Measurements from ENCODE around the gene AMPD3.

DNA sequence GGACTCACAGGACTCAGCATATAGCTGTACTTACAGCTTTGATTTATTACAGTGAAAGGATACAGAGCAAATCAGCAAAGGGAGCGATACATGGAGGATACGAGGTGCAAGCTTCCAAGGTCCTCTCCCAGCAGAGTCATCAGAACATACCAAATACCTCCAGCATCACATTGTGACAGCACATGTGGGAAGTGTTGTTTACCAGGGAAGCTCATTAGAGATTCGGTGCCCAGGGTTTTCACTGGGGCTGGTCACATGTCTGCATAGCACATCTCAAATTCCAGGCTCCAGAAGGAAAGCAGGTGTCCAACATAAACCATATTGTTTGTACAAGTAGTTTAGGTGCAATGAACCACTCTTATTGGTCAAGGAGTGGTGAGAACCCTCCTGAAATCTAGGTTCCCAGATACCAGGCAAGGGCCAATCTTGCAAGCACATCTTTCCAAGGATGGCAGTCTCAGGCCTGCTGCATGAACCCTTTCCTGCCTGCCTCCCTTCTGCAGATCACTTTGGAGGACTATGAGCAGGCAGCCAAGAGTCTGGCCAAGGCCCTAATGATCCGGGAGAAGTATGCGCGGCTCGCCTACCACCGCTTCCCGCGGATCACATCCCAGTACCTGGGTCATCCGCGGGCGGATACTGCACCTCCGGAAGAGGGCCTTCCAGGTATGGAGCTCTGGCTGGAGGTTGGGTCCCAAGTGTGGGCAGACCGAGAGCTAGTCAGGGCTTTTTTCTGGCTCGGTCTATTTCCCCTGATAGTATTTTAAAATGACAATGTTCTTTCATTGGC is 26.7 kb downstream of the AMPD3 start:
- TF ChIP-seq POLR2A (IDR thresholded peaks at IDR 0.05) = no peak
- no peak for TF ChIP-seq POLR2AphosphoS5 (IDR thresholded peaks at IDR 0.05)
- TF ChIP-seq, protein P1, sequence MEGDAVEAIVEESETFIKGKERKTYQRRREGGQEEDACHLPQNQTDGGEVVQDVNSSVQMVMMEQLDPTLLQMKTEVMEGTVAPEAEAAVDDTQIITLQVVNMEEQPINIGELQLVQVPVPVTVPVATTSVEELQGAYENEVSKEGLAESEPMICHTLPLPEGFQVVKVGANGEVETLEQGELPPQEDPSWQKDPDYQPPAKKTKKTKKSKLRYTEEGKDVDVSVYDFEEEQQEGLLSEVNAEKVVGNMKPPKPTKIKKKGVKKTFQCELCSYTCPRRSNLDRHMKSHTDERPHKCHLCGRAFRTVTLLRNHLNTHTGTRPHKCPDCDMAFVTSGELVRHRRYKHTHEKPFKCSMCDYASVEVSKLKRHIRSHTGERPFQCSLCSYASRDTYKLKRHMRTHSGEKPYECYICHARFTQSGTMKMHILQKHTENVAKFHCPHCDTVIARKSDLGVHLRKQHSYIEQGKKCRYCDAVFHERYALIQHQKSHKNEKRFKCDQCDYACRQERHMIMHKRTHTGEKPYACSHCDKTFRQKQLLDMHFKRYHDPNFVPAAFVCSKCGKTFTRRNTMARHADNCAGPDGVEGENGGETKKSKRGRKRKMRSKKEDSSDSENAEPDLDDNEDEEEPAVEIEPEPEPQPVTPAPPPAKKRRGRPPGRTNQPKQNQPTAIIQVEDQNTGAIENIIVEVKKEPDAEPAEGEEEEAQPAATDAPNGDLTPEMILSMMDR (IDR thresholded peaks at IDR 0.05) = no peak
